ENCODE data around the gene DDX54.

- TF ChIP-seq POLR2AphosphoS5 (IDR thresholded peaks at IDR 0.05; ENCODE audit: low read depth, low read length) (no peak), POLR2A (IDR thresholded peaks at IDR 0.05; ENCODE audit: low read depth, low read length) (no peak), TAF1 (IDR thresholded peaks at IDR 0.05; ENCODE audit: low read depth, low read length) (no peak), PAX5 (IDR thresholded peaks at IDR 0.05; ENCODE audit: insufficient read depth, low read length, severe bottlenecking) (no peak)
These were observed 30.8 kb downstream of the DDX54 start for GRCh38 chr12:113154351-113154973.
